OCI-M2 (cell line): ENCODE measurements around the gene DCPS.
"Not testable (repeated sequence)": the region's sequence is repeated elsewhere in the genome, so short reads cannot be mapped to it uniquely, and the experiment has no call there.

Experiments used
- DNase-seq: peaks from one replicate; lab custom pipeline; 2025; ENCODE audit not compliant: unreplicated experiment; lab: John Stamatoyannopoulos, UW

The DCPS gene

GRCh38 chr11:126344141-126345080 lies 40.6 kb downstream of the DCPS start:
- DNase-seq: no peak

- DNase-seq: no peak
Measured at GRCh38 chr11:126345283-126345682, 41.4 kb downstream of the DCPS start.

GRCh38 chr11:126345759-126346585 lies 42.1 kb downstream of the DCPS start:
- peak; percentile 72 for DNase-seq

- no peak for DNase-seq
Measured at GRCh38 chr11:126346586-126346940, 42.7 kb downstream of the DCPS start.

GRCh38 chr11:126346946-126347345 lies 43.1 kb downstream of the DCPS start:
- DNase-seq: not testable (repeated sequence)

- DNase-seq: peak; percentile 49
Measured at GRCh38 chr11:126347751-126348668, 44.1 kb downstream of the DCPS start.

GRCh38 chr11:126348806-126349582 lies 45.1 kb downstream of the DCPS start:
- DNase-seq: no peak

- DNase-seq: no peak
Measured at GRCh38 chr11:126350836-126351235, 47.0 kb downstream of the DCPS start.

- no peak for DNase-seq
Measured at GRCh38 chr11:126352163-126352562, 48.3 kb downstream of the DCPS start.

GRCh38 chr11:126352934-126353801 lies 49.3 kb downstream of the DCPS start:
- DNase-seq: no peak

GRCh38 chr11:126354631-126355323 lies 50.9 kb downstream of the DCPS start:
- DNase-seq: no peak

- no peak for DNase-seq
Measured at GRCh38 chr11:126355324-126355925, 51.6 kb downstream of the DCPS start, which contains the start of gene ST3GAL4. Gene ST3GAL4 (plus strand): TSS chr11:126355686. CDS start chr11:126406156, 50,470 bp downstream.

GRCh38 chr11:126355926-126356897 lies 52.4 kb downstream of the DCPS start:
- DNase-seq: no peak

GRCh38 chr11:126357055-126357962 lies 53.4 kb downstream of the DCPS start:
- DNase-seq: no peak

- no peak for DNase-seq
Measured at GRCh38 chr11:126357969-126358762, 54.3 kb downstream of the DCPS start.
